ENCODE results near the gene ZNF439.

DNA sequence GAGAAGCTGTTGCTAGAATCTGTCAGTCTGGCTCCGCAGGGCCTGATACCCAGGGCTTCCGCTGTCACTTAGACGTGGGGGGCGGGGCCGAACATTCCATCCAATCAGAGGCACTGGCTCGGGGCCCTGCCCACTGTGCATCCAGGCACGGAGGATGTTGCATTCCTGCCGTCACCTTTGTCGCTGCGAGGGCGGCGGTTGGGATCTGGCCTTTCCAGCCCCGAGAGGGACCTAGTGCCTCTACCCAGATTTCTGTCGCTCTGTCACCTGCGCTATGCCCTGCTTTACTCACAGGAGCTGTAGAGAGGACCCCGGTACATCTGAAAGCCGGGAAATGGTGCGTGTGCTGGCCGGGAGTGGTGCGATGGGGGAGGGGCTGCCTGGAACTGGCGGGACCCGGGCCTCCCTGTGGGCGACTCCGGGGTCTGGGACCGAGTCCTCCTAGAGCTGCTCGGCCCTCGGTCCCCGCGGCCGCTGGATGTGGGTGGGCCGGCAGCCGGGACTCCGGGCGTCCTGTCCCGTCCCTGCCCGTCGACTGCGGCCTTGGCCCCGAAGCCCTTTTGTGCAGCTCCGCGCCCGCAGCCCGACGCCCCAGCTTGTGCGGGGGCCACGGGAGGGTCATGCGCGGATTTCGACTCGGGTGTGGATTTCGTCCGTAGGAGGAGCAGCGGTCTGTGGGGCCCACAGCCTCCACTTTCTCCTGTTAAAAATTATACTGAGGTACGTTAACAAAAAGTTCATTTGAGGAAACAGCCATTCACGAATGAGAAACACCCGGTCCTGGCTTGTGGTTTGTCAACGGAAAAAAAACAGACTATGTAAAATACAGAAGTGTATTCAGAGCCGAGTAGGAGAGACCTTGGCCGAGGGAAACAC is at the start of gene ZNF439:
- TF ChIP-seq, protein P1, sequence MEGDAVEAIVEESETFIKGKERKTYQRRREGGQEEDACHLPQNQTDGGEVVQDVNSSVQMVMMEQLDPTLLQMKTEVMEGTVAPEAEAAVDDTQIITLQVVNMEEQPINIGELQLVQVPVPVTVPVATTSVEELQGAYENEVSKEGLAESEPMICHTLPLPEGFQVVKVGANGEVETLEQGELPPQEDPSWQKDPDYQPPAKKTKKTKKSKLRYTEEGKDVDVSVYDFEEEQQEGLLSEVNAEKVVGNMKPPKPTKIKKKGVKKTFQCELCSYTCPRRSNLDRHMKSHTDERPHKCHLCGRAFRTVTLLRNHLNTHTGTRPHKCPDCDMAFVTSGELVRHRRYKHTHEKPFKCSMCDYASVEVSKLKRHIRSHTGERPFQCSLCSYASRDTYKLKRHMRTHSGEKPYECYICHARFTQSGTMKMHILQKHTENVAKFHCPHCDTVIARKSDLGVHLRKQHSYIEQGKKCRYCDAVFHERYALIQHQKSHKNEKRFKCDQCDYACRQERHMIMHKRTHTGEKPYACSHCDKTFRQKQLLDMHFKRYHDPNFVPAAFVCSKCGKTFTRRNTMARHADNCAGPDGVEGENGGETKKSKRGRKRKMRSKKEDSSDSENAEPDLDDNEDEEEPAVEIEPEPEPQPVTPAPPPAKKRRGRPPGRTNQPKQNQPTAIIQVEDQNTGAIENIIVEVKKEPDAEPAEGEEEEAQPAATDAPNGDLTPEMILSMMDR (IDR thresholded peaks at IDR 0.05) = no peak
- no peak for TF ChIP-seq POLR2A (IDR thresholded peaks at IDR 0.05)
